ENCODE data around the gene TMEM132C. TPM values are rescaled to one million over a fixed set of nuclear protein-coding genes. Genes with fewer than 3 reads are reported as not detected.

Gene TMEM132C
- total RNA-seq, 1 donor from 2014 or later, result 3.9 TPM

DNA sequence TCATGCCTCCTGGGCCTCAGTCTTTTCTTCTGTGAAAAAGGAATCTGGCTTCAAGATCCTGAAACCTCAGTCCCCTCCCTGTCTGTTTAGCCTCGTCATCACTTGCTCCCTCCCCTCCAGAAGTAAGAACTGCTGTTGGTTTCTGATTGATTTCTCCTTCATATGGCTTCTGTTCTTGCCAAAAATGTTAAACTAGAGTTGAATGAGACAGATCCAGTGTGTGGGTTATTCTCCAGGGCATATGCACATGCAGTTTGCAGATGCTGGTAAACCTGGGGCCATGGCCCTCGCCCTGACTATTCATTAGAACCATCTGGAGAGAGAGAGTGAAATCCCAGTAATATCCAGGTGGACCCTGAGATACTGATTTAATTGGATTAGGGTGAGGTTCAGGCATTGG lies 175.1 kb downstream of the TMEM132C start:
- no peaks in the 10 kb centered on the region for H3K27me3 ChIP-seq
- H3K4me3 ChIP-seq, result no peak overlapping the region
- Mint-ChIP-seq H3K27ac (no peak overlapping the region), H3K4me1 (peaks cover 19% of the 10 kb centered on the region), H3K27me3 (ENCODE audit: insufficient read depth, low read depth) (no peaks in the 10 kb centered on the region), H3K9me3 (peaks cover 5% of the 10 kb centered on the region), H3K4me3 (no peak overlapping the region), H3K36me3 (peaks cover 55% of the 10 kb centered on the region)
- no peaks in the 10 kb centered on the region for H4K20me1 ChIP-seq (ENCODE audit: low read depth)
- no peak overlapping the region for H3K4me2 ChIP-seq
- peaks cover 16% of the 10 kb centered on the region for H3K4me1 ChIP-seq
- H3K9ac ChIP-seq, result no peak overlapping the region
- no peak for DNase-seq (ENCODE audit: low spot score)
- H3K36me3 ChIP-seq, result no peaks in the 10 kb centered on the region
- H3K79me2 ChIP-seq (ENCODE audit: low read depth), result no peaks in the 10 kb centered on the region
- H3F3A ChIP-seq (ENCODE audit: low read depth), result peaks cover 5% of the 10 kb centered on the region
- H2AFZ ChIP-seq (replicated peaks), result no peak overlapping the region
- TF ChIP-seq EZH2phosphoT487 (IDR thresholded peaks at IDR 0.05), result no peak
- TF ChIP-seq, protein P1, sequence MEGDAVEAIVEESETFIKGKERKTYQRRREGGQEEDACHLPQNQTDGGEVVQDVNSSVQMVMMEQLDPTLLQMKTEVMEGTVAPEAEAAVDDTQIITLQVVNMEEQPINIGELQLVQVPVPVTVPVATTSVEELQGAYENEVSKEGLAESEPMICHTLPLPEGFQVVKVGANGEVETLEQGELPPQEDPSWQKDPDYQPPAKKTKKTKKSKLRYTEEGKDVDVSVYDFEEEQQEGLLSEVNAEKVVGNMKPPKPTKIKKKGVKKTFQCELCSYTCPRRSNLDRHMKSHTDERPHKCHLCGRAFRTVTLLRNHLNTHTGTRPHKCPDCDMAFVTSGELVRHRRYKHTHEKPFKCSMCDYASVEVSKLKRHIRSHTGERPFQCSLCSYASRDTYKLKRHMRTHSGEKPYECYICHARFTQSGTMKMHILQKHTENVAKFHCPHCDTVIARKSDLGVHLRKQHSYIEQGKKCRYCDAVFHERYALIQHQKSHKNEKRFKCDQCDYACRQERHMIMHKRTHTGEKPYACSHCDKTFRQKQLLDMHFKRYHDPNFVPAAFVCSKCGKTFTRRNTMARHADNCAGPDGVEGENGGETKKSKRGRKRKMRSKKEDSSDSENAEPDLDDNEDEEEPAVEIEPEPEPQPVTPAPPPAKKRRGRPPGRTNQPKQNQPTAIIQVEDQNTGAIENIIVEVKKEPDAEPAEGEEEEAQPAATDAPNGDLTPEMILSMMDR (IDR thresholded peaks at IDR 0.05), result no peak
- TF ChIP-seq EZH2 (IDR thresholded peaks at IDR 0.05), result no peak
- no peaks in the 10 kb centered on the region for H3K9me3 ChIP-seq (ENCODE audit: low read depth)
- no peak overlapping the region for H3K27ac ChIP-seq

DNA sequence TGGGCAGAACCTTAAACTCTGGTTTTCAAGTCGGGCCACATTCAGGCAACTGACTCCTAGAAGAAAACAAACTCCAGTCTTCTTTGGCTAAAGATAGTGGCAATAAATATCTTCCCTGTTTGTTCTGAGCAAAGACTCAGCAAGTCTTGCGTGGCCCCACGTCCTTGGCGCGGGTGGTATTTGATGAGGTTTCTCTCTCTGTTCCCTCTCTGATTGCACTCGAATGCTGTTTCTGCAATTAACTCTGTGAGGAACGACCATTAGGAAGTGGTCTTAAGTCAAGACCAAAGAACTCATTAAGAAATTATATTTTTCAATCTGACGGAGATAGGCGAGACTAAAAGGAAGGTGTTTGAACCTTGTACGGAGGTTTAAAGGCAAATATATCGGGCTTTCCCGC lies 177.6 kb downstream of the TMEM132C start:
- H3K27ac Mint-ChIP-seq, result no peak overlapping the region
- peaks cover 52% of the 10 kb centered on the region for H3K36me3 Mint-ChIP-seq
- no peak for TF ChIP-seq EZH2 (IDR thresholded peaks at IDR 0.05)
- TF ChIP-seq, protein P1 (IDR thresholded peaks at IDR 0.05), result no peak
- no peak for TF ChIP-seq EZH2phosphoT487 (IDR thresholded peaks at IDR 0.05)
- H3K4me1 Mint-ChIP-seq, result peaks cover 25% of the 10 kb centered on the region
- Histone ChIP-seq H3K4me3 (no peak overlapping the region), H4K20me1 (ENCODE audit: low read depth) (no peaks in the 10 kb centered on the region), H3K79me2 (ENCODE audit: low read depth) (no peaks in the 10 kb centered on the region), H3K27me3 (no peaks in the 10 kb centered on the region), H3K9me3 (ENCODE audit: low read depth) (no peaks in the 10 kb centered on the region), H3K4me2 (no peak overlapping the region), H3K4me1 (peaks cover 16% of the 10 kb centered on the region), H3F3A (ENCODE audit: low read depth) (peaks cover 5% of the 10 kb centered on the region), H2AFZ (replicated peaks) (no peak overlapping the region), H3K9ac (no peak overlapping the region), H3K36me3 (no peaks in the 10 kb centered on the region), H3K27ac (no peak overlapping the region)
- peaks cover 7% of the 10 kb centered on the region for H3K9me3 Mint-ChIP-seq
- peaks cover 4% of the 10 kb centered on the region for H3K27me3 Mint-ChIP-seq (ENCODE audit: insufficient read depth, low read depth)
- H3K4me3 Mint-ChIP-seq, result no peak overlapping the region
- DNase-seq (ENCODE audit: low spot score), result no peak

DNA sequence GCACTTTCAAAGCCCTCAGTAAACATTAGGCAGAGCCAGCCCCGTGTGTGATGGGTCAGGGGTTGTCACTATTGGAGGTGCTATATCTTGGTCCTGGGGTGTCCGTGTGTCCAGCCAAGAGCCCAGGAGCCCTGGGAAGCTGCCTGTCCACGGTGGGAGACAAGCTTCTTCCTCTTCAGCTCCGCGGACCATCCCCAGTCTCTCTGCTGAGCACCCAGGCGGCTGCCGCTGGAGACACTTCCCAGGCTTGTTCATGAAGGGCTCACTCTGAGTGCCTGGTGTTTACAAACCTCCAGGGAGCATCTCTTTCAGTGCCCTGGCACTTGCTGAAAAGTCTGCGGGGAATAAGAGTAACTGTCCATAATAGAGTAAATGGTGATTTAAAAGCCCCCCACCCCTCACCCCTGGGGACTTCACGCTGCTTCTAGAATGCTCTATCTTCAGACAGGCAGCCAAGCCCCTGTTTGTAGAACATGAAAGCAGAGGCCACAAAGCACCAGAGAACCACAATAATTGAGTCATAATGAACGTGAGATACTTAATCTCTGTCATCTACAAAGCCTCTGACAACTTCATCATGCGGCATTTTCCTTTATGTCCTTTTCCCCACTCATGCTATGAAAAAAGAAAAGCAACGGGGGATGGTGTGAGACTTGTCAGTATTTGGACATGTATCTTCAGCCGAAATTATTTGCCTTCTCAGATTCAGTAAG lies 178.6 kb downstream of the TMEM132C start:
- Histone ChIP-seq H3K4me2 (no peak overlapping the region), H2AFZ (replicated peaks) (no peak overlapping the region), H3K4me3 (no peak overlapping the region), H3K9ac (no peak overlapping the region), H3F3A (ENCODE audit: low read depth) (peaks cover 5% of the 10 kb centered on the region), H3K27me3 (no peaks in the 10 kb centered on the region), H4K20me1 (ENCODE audit: low read depth) (no peaks in the 10 kb centered on the region), H3K4me1 (peaks cover 16% of the 10 kb centered on the region), H3K36me3 (no peaks in the 10 kb centered on the region), H3K9me3 (ENCODE audit: low read depth) (no peaks in the 10 kb centered on the region), H3K79me2 (ENCODE audit: low read depth) (no peaks in the 10 kb centered on the region), H3K27ac (no peak overlapping the region)
- no peak for TF ChIP-seq EZH2phosphoT487 (IDR thresholded peaks at IDR 0.05)
- TF ChIP-seq, protein P1 (IDR thresholded peaks at IDR 0.05), result no peak
- TF ChIP-seq EZH2 (IDR thresholded peaks at IDR 0.05), result no peak
- no peak for DNase-seq (ENCODE audit: low spot score)
- H3K4me3 Mint-ChIP-seq, result no peak overlapping the region
- peaks cover 42% of the 10 kb centered on the region for H3K36me3 Mint-ChIP-seq
- peaks cover 7% of the 10 kb centered on the region for H3K9me3 Mint-ChIP-seq
- peaks cover 4% of the 10 kb centered on the region for H3K27me3 Mint-ChIP-seq (ENCODE audit: insufficient read depth, low read depth)
- peaks cover 34% of the 10 kb centered on the region for H3K4me1 Mint-ChIP-seq
- no peak overlapping the region for H3K27ac Mint-ChIP-seq
